Upper lobe of left lung (tissue), 6 donors: ENCODE data around the gene POLE. TPM values are rescaled to one million over a fixed set of nuclear protein-coding genes. Genes with fewer than 3 reads are reported as not detected.

Experiments
- ATAC-seq, 2 donors: fragments of 200-7000 bp; cut with Tn5 transposase; one replicate each; pipeline ENCODE4 v1.9.1; 2022; ENCODE audit warnings: mild to moderate bottlenecking in 2 of 2, moderate library complexity in 2 of 2; ENCODE audit not compliant: low FRiP score in 2 of 2
- DNase-seq, 2 donors: peaks; one replicate each; pipeline ENCODE4 v3.0.0-alpha.2; 2019 to 2020
- H3K27ac ChIP-seq, 4 donors: fragments of 200-600 bp; sonication (generic); one replicate each; pipeline ENCODE4 v1.5.1; 2016 to 2019
- H3K27me3 ChIP-seq, 4 donors: fragments of 200-600 bp; sonication (generic); one replicate each; pipeline ENCODE4 v1.5.1; 2017 to 2019
- H3K36me3 ChIP-seq, 4 donors: fragments of 200-600 bp; sonication (generic); one replicate each; pipeline ENCODE4 v1.5.1; 2016 to 2019
- H3K4me1 ChIP-seq, 4 donors: fragments of 200-600 bp; sonication (generic); one replicate each; pipeline ENCODE4 v1.5.1; 2018 to 2019
- H3K4me3 ChIP-seq, 4 donors: fragments of 200-600 bp; sonication (generic); one replicate each; pipeline ENCODE4 v1.5.1; 2017 to 2019; ENCODE audit warnings: mild to moderate bottlenecking in 2 of 4, moderate library complexity in 1 of 4
- H3K9me3 ChIP-seq, 4 donors: fragments of 200-600 bp; sonication (generic); one replicate each; pipeline ENCODE4 v1.5.1; 2018 to 2019
- CTCF ChIP-seq, 6 experiments: fragments of 450-650 bp in 4 of 6; fragments of 200-600 bp in 2 of 6; sonication (generic) in 2 of 6; IDR thresholded peaks; one replicate each; pipeline ENCODE4 v1.5.1; 2016 to 2019; ENCODE audit warnings: antibody characterized with exemption in 6 of 6
- EP300 ChIP-seq, 4 donors: sonication (generic); formaldehyde crosslinking; IDR thresholded peaks; one replicate each; pipeline ENCODE4 v1.5.1; 2017; ENCODE audit warnings: antibody characterized with exemption in 4 of 4, control low read depth in 2 of 4
- POLR2A ChIP-seq, 4 donors: fragments of 450-650 bp; IDR thresholded peaks; one replicate each; pipeline ENCODE4 v1.5.1; 2016 to 2017; ENCODE audit warnings: antibody characterized with exemption in 4 of 4, mild to moderate bottlenecking in 2 of 4
- POLR2AphosphoS5 ChIP-seq, 2 donors: sonication (generic); formaldehyde crosslinking; IDR thresholded peaks; one replicate each; pipeline ENCODE4 v1.5.1; 2017; ENCODE audit warnings: antibody characterized with exemption in 2 of 2
- WGBS, 2 donors: methylation state at CpG; one replicate each; pipeline ENCODE4 v1.1.5; 2017 to 2018; 5-methylcytosine and 5-hydroxymethylcytosine counted together
- total RNA-seq, 6 donors: library from RNA; depleted of rRNA in 4 of 6; stranded (reverse); fragments of >200 nt in 4 of 6; gene quantifications; one replicate each; pipeline versions ENCODE4 v1.1.0 to v1.2.1, GENCODE V29; 2016 to 2021
- donor health status: DM: no; HTN: no; CAD: no; lungs with moderate emphysema.
- donor health status: DM: no; HTN: yes; CAD: no; lungs with severe emphysema.

Gene POLE
- total RNA-seq, 6 donors from 2014 or later, result 16.6 to 228 (median 26.2) TPM

- DNase-seq (no peak), ATAC-seq (no peak)
- WGBS, 2 donors, result 96 to 98% methylated on average over 21 of the region's 21 CpGs
- Histone ChIP-seq H3K4me3 (no peak overlapping the region), H3K36me3 (peaks cover 5 to 88% (median 61%) of the 10 kb centered on the region in 4 donors), H3K27me3 (no peaks in the 10 kb centered on the region), H3K4me1 (no peaks in the 10 kb centered on the region), H3K27ac (no peak overlapping the region), H3K9me3 (no peaks in the 10 kb centered on the region)
- no peak for TF ChIP-seq EP300 (IDR thresholded peaks at IDR 0.05)
These were observed 52.6 kb downstream of the POLE start for GRCh38 chr12:132634411-132634990.

GRCh38 chr12:132633901-132634300, 53.2 kb downstream of the POLE start:
- Histone ChIP-seq H3K4me3 (no peak overlapping the region), H3K4me1 (no peaks in the 10 kb centered on the region), H3K36me3 (peaks cover 5 to 85% (median 62%) of the 10 kb centered on the region in 4 donors), H3K9me3 (no peaks in the 10 kb centered on the region), H3K27me3 (no peaks in the 10 kb centered on the region), H3K27ac (no peak overlapping the region)
- no peak for ATAC-seq
- no peak for TF ChIP-seq POLR2A (IDR thresholded peaks at IDR 0.05)
- WGBS, 2 donors, result 88 to 94% methylated on average over 10 of the region's 10 CpGs
- no peak for DNase-seq

- Histone ChIP-seq H3K36me3 (peaks cover 5 to 80% (median 62%) of the 10 kb centered on the region in 4 donors), H3K9me3 (no peaks in the 10 kb centered on the region), H3K27me3 (no peaks in the 10 kb centered on the region), H3K4me3 (no peak overlapping the region), H3K27ac (no peak overlapping the region), H3K4me1 (no peaks in the 10 kb centered on the region)
- TF ChIP-seq POLR2AphosphoS5 (IDR thresholded peaks at IDR 0.05) (no peak), EP300 (IDR thresholded peaks at IDR 0.05) (no peak), POLR2A (IDR thresholded peaks at IDR 0.05) (no peak), CTCF (IDR thresholded peaks at IDR 0.05) (no peak)
- 95 to 98% methylated on average over 8 of the region's 8 CpGs for whole genome bisulfite sequencing, 2 donors
- DNase-seq (no peak), ATAC-seq (no peak)
These were observed 53.7 kb downstream of the POLE start for GRCh38 chr12:132633398-132633797.

GRCh38 chr12:132632521-132633228, 54.5 kb downstream of the POLE start:
- Histone ChIP-seq H3K36me3 (peaks cover 5 to 73% (median 56%) of the 10 kb centered on the region in 4 donors), H3K4me3 (no peak overlapping the region), H3K27me3 (no peaks in the 10 kb centered on the region), H3K4me1 (no peaks in the 10 kb centered on the region), H3K9me3 (no peaks in the 10 kb centered on the region), H3K27ac (no peak overlapping the region)
- DNase-seq (peak in 1 of 2 donors; percentile 63), ATAC-seq (no peak)
- WGBS, 2 donors, result 73 to 93% methylated on average over 10 to 15 of the region's 17 CpGs
- TF ChIP-seq POLR2A (IDR thresholded peaks at IDR 0.05), result no peak
- no peak for TF ChIP-seq POLR2AphosphoS5 (IDR thresholded peaks at IDR 0.05)
- no peak for TF ChIP-seq CTCF (IDR thresholded peaks at IDR 0.05)
- no peak for TF ChIP-seq EP300 (IDR thresholded peaks at IDR 0.05)

GRCh38 chr12:132631666-132632065, 55.5 kb downstream of the POLE start:
- H3K27me3 ChIP-seq, result no peaks in the 10 kb centered on the region
- H3K4me3 ChIP-seq, result no peak overlapping the region
- no peak for DNase-seq
- H3K27ac ChIP-seq, result no peak overlapping the region
- peak in 1 of 2 donors; percentile 22 for ATAC-seq
- no peaks in the 10 kb centered on the region for H3K4me1 ChIP-seq
- no peaks in the 10 kb centered on the region for H3K9me3 ChIP-seq
- 94 to 97% methylated on average over 10 to 11 of the region's 11 CpGs for WGBS, 2 donors
- peaks cover 5 to 63% (median 48%) of the 10 kb centered on the region in 4 donors for H3K36me3 ChIP-seq
- TF ChIP-seq EP300 (IDR thresholded peaks at IDR 0.05), result no peak
- TF ChIP-seq POLR2AphosphoS5 (IDR thresholded peaks at IDR 0.05), result no peak
- TF ChIP-seq CTCF (IDR thresholded peaks at IDR 0.05), result no peak

GRCh38 chr12:132630672-132631071, 56.5 kb downstream of the POLE start:
- ATAC-seq (no peak), DNase-seq (no peak)
- Histone ChIP-seq H3K36me3 (peaks cover 2 to 61% (median 49%) of the 10 kb centered on the region in 4 donors), H3K27ac (no peak overlapping the region), H3K4me1 (no peaks in the 10 kb centered on the region), H3K9me3 (no peaks in the 10 kb centered on the region), H3K27me3 (no peaks in the 10 kb centered on the region), H3K4me3 (no peak overlapping the region)
- TF ChIP-seq EP300 (IDR thresholded peaks at IDR 0.05), result no peak
- TF ChIP-seq POLR2A (IDR thresholded peaks at IDR 0.05), result no peak
- no peak for TF ChIP-seq POLR2AphosphoS5 (IDR thresholded peaks at IDR 0.05)
- TF ChIP-seq CTCF (IDR thresholded peaks at IDR 0.05), result no peak
- WGBS, 2 donors, result 89 to 92% methylated on average over 6 of the region's 6 CpGs
